Stimulated activated naive CD4-positive, alpha-beta T cell treated with Interleukin-2 at 50 U/mL for 16 hours (primary cell): Measurements from ENCODE around the gene EFCAB12.
"Not testable (repeated sequence)": the region's sequence is repeated elsewhere in the genome, so short reads cannot be mapped to it uniquely, and the experiment has no call there.

ENCODE experiments used
- DNase-seq: peaks from one replicate; lab custom pipeline; 2025; lab: John Stamatoyannopoulos, UW

EFCAB12 gene

GRCh38 chr3:129392106-129392887 lies 36.1 kb downstream of the EFCAB12 start:
- not testable (repeated sequence) for DNase-seq

GRCh38 chr3:129391583-129391982 lies 36.9 kb downstream of the EFCAB12 start:
- DNase-seq: not testable (repeated sequence)

- DNase-seq: no peak
Observed at GRCh38 chr3:129389572-129389937, 38.9 kb downstream of the EFCAB12 start.

GRCh38 chr3:129388791-129389571 lies 39.5 kb downstream of the EFCAB12 start:
- not testable (repeated sequence) for DNase-seq

- no peak for DNase-seq
Observed at GRCh38 chr3:129387487-129387886, 40.9 kb downstream of the EFCAB12 start.

GRCh38 chr3:129386984-129387383 lies 41.5 kb downstream of the EFCAB12 start:
- DNase-seq: no peak

- DNase-seq: not testable (repeated sequence)
Observed at GRCh38 chr3:129385507-129385906, 42.9 kb downstream of the EFCAB12 start.

- no peak for DNase-seq
Observed at GRCh38 chr3:129384594-129385323, 43.7 kb downstream of the EFCAB12 start.

- not testable (repeated sequence) for DNase-seq
Observed at GRCh38 chr3:129384103-129384502, 44.3 kb downstream of the EFCAB12 start.

GRCh38 chr3:129383292-129383860 lies 45.1 kb downstream of the EFCAB12 start:
- peak; percentile 5 for DNase-seq

GRCh38 chr3:129382366-129382765 lies 46.1 kb downstream of the EFCAB12 start:
- no peak for DNase-seq

- no peak for DNase-seq
Observed at GRCh38 chr3:129379582-129380358, 48.7 kb downstream of the EFCAB12 start.

GRCh38 chr3:129378949-129379348 lies 49.5 kb downstream of the EFCAB12 start:
- DNase-seq: no peak

GRCh38 chr3:129377615-129378014 lies 50.8 kb downstream of the EFCAB12 start:
- DNase-seq: no peak

GRCh38 chr3:129375099-129375498 lies 53.3 kb downstream of the EFCAB12 start:
- DNase-seq: no peak

GRCh38 chr3:129371041-129371826 lies 57.2 kb downstream of the EFCAB12 start:
- DNase-seq: no peak

GRCh38 chr3:129370248-129370964 lies 58.0 kb downstream of the EFCAB12 start:
- DNase-seq: no peak

- no peak for DNase-seq
Observed at GRCh38 chr3:129369711-129370110, 58.7 kb downstream of the EFCAB12 start.

GRCh38 chr3:129367821-129368220 lies 60.6 kb downstream of the EFCAB12 start:
- no peak for DNase-seq

GRCh38 chr3:129366312-129366831 lies 62.1 kb downstream of the EFCAB12 start:
- no peak for DNase-seq
